Neural progenitor cell (in vitro differentiated cells): Measurements from ENCODE around the gene PLEKHM1.
"Not testable (repeated sequence)": the region's sequence is repeated elsewhere in the genome, so short reads cannot be mapped to it uniquely, and the experiment has no call there.

Experiments
- CTCF ChIP-seq: fragments of 200-600 bp; sonication (generic); IDR thresholded peaks from 2 replicates; pipeline ENCODE4 v1.5.1; 2017; ENCODE audit warnings: antibody characterized with exemption, mild to moderate bottlenecking
- EZH2 ChIP-seq: fragments of 200-600 bp; sonication (generic); IDR thresholded peaks from 2 replicates; pipeline ENCODE4 v1.6.1; 2017; ENCODE audit warnings: antibody characterized with exemption, mild to moderate bottlenecking, moderate library complexity
- EZH2phosphoT487 ChIP-seq: fragments of 200-600 bp; sonication (generic); IDR thresholded peaks from 2 replicates; pipeline ENCODE4 v1.6.1; 2017; ENCODE audit warnings: antibody characterized with exemption

- not testable (repeated sequence) for TF ChIP-seq CTCF, EZH2, EZH2phosphoT487
Observed at GRCh38 chr17:45452329-45453224, 37.9 kb downstream of the PLEKHM1 start.
